Measurements from ENCODE around the gene WTAP. TPM values are rescaled to one million over a fixed set of nuclear protein-coding genes. Genes with fewer than 3 reads are reported as not detected.

The WTAP gene
- total and polyA plus RNA-seq, 4 donors: 21.0 to 43.8 (median 36.5) TPM

- peaks cover 0 to 16% (median 9%) of the 10 kb centered on the region in 4 donors for H3K4me1 ChIP-seq (ENCODE audit: control insufficient read depth in 4 of 4, insufficient read depth in 4 of 4, low read length in 3 of 4)
- H3K36me3 ChIP-seq (ENCODE audit: control insufficient read depth in 4 of 4, insufficient read depth in 3 of 4, low read depth in 1 of 4, low read length in 3 of 4): peaks cover 6 to 23% (median 18%) of the 10 kb centered on the region in 4 donors
- TF ChIP-seq YY1 (IDR thresholded peaks at IDR 0.05): no peak
- TF ChIP-seq TAF1 (conservative IDR thresholded peaks at IDR 0.05): no peak
- peak in 1 of 2 donors; percentile 4 for TF ChIP-seq RXRA (IDR thresholded peaks at IDR 0.05)
- no peak for TF ChIP-seq RAD21 (IDR thresholded peaks at IDR 0.05)
- no peaks in the 10 kb centered on the region for H3K9me3 ChIP-seq (ENCODE audit: control insufficient read depth in 4 of 4, low read length in 3 of 4)
- peak overlapping the region; percentile 67 to 99 for H3K9ac ChIP-seq (ENCODE audit: low read depth in 1 of 2, low read length in 2 of 2)
- DNase-seq (ENCODE audit: low spot score): peak; percentile 42
- H3K27me3 ChIP-seq (ENCODE audit: control insufficient read depth in 4 of 4, insufficient read depth in 4 of 4, low read length in 3 of 4): no peaks in the 10 kb centered on the region
- H3K4me3 ChIP-seq (ENCODE audit: low read depth in 1 of 3, low read length in 3 of 3): peak overlapping the region; percentile 74 to 98 (median 76)
- H3K27ac ChIP-seq (ENCODE audit: low read depth in 1 of 2, low read length in 2 of 2): peak overlapping the region; percentile 91 to 100
- WGBS: 13% methylated on average over 7 of the region's 7 CpGs
These were observed 35.4 kb upstream of the WTAP start for GRCh38 chr6:159691963-159692287.

GRCh38 chr6:159692303-159693127 is 34.8 kb upstream of the WTAP start:
- WGBS: under 1% methylated on average over 66 of the region's 66 CpGs
- peak; percentile 69 for DNase-seq (ENCODE audit: low spot score)
- peaks cover 0 to 16% (median 9%) of the 10 kb centered on the region in 4 donors for H3K4me1 ChIP-seq (ENCODE audit: control insufficient read depth in 4 of 4, insufficient read depth in 4 of 4, low read length in 3 of 4)

More at GRCh38 chr6:159692303-159693127, 34.8 kb upstream of the WTAP start:
- Histone ChIP-seq H3K36me3 (ENCODE audit: control insufficient read depth in 4 of 4, insufficient read depth in 3 of 4, low read depth in 1 of 4, low read length in 3 of 4) (peaks cover 3 to 17% (median 12%) of the 10 kb centered on the region in 4 donors), H3K9ac (ENCODE audit: low read depth in 1 of 2, low read length in 2 of 2) (peak overlapping the region; percentile 67 to 99), H3K27ac (ENCODE audit: low read depth in 1 of 2, low read length in 2 of 2) (peak overlapping the region; percentile 91 to 100), H3K9me3 (ENCODE audit: control insufficient read depth in 4 of 4, low read length in 3 of 4) (no peaks in the 10 kb centered on the region), H3K4me3 (ENCODE audit: low read depth in 1 of 3, low read length in 3 of 3) (peak overlapping the region; percentile 74 to 98 (median 76)), H3K27me3 (ENCODE audit: control insufficient read depth in 4 of 4, insufficient read depth in 4 of 4, low read length in 3 of 4) (no peaks in the 10 kb centered on the region)
- TF ChIP-seq JUND (IDR thresholded peaks at IDR 0.05): no peak
- no peak for TF ChIP-seq ZBTB33 (IDR thresholded peaks at IDR 0.05)
- TF ChIP-seq TAF1 (conservative IDR thresholded peaks at IDR 0.05): no peak
- TF ChIP-seq HNF4G (IDR thresholded peaks at IDR 0.05): no peak
- no peak for TF ChIP-seq HNF4A (conservative IDR thresholded peaks at IDR 0.05)
- no peak for TF ChIP-seq CTCF (IDR thresholded peaks at IDR 0.05; ENCODE audit: low read depth, low read length, missing input control)
- TF ChIP-seq EGR1 (IDR thresholded peaks at IDR 0.05; ENCODE audit: low read depth in 2 of 2): no peak
- TF ChIP-seq NR2F2 (IDR thresholded peaks at IDR 0.05): no peak
- no peak for TF ChIP-seq FOXA2 (IDR thresholded peaks at IDR 0.05)
- TF ChIP-seq YY1 (IDR thresholded peaks at IDR 0.05): no peak
- TF ChIP-seq ATF3 (IDR thresholded peaks at IDR 0.05): no peak
- no peak for TF ChIP-seq FOXA1 (IDR thresholded peaks at IDR 0.05)
- no peak for TF ChIP-seq REST (IDR thresholded peaks at IDR 0.05)
- no peak for TF ChIP-seq MAX (IDR thresholded peaks at IDR 0.05)

All from liver (tissue), 9 donors.